Breast epithelium (tissue), 4 donors: ENCODE data around the gene HSPB9. TPM values are rescaled to one million over a fixed set of nuclear protein-coding genes. Genes with fewer than 3 reads are reported as not detected.

ENCODE experiments used
- DNase-seq, 2 donors: peaks; one replicate each; pipeline ENCODE4 v3.0.0-alpha.2; 2019; ENCODE audit warnings: low spot score in 2 of 2
- H3K27ac ChIP-seq, 2 donors: fragments of 200-600 bp; sonication (generic) in 1 of 2; one replicate each; pipeline ENCODE4 v1.5.1; 2016 to 2019; ENCODE audit warnings: mild to moderate bottlenecking in 1 of 2
- H3K27me3 ChIP-seq, 2 donors: fragments of 200-600 bp; sonication (generic) in 1 of 2; one replicate each; pipeline versions ENCODE4 v1.5.1 to v1.6.0; 2017 to 2019; ENCODE audit warnings: control low read depth in 1 of 2, mild to moderate bottlenecking in 1 of 2
- H3K36me3 ChIP-seq: fragments of 200-600 bp; one replicate; pipeline ENCODE4 v1.5.1; 2019
- H3K4me1 ChIP-seq, 2 donors: fragments of 200-600 bp; sonication (generic); one replicate each; pipeline ENCODE4 v1.5.1; 2016 to 2019; ENCODE audit warnings: control low read depth in 1 of 2
- H3K4me3 ChIP-seq, 3 donors: fragments of 200-600 bp; sonication (generic); 1 replicate in 2 of 3; 2 replicates in 1 of 3; pipeline ENCODE4 v1.5.1; 2016 to 2019; ENCODE audit warnings: mild to moderate bottlenecking in 3 of 3, moderate library complexity in 2 of 3
- H3K9me3 ChIP-seq, 2 donors: fragments of 200-600 bp; sonication (generic) in 1 of 2; one replicate each; pipeline ENCODE4 v1.5.1; 2016 to 2019; ENCODE audit warnings: control low read depth in 1 of 2
- CTCF ChIP-seq, 3 donors: fragments of 450-650 bp; IDR thresholded peaks; one replicate each; pipeline ENCODE4 v1.5.1; 2016 to 2017; ENCODE audit warnings: antibody characterized with exemption in 3 of 3, mild to moderate bottlenecking in 3 of 3, moderate library complexity in 3 of 3
- POLR2A ChIP-seq: fragments of 450-650 bp; IDR thresholded peaks from one replicate; pipeline ENCODE4 v1.6.1; 2016; ENCODE audit warnings: antibody characterized with exemption, mild to moderate bottlenecking, moderate library complexity
- POLR2AphosphoS5 ChIP-seq, 3 donors: sonication (generic); formaldehyde crosslinking; IDR thresholded peaks; one replicate each; pipeline ENCODE4 v1.6.1; 2017; ENCODE audit warnings: antibody characterized with exemption in 3 of 3
- intact Hi-C: fragments of 100-400 bp; cut with DNase I; formaldehyde crosslinking; loops from one replicate; pipeline ENCODE4 v1.15.1; 2023; ENCODE audit warnings: low total_unique reads
- total RNA-seq, 3 donors: library from RNA; depleted of rRNA; stranded (reverse); fragments of >200 nt; gene quantifications; one replicate each; pipeline ENCODE4 v1.1.0, GENCODE V29; 2016

Gene HSPB9
- total RNA-seq, 3 donors from 2014 or later, result 0.48 TPM; not detected in 2

GRCh38 chr17:42163696-42164407 lies 41.2 kb downstream of the HSPB9 start:
- TF ChIP-seq POLR2A (no peak), POLR2AphosphoS5 (IDR thresholded peaks at IDR 0.05) (no peak), CTCF (IDR thresholded peaks at IDR 0.05) (no peak)
- Histone ChIP-seq H3K4me1 (no peaks in the 10 kb centered on the region), H3K27me3 (no peaks in the 10 kb centered on the region), H3K4me3 (no peak overlapping the region), H3K27ac (no peak overlapping the region), H3K9me3 (no peaks in the 10 kb centered on the region), H3K36me3 (no peaks in the 10 kb centered on the region)
- no peak for DNase-seq
- intact Hi-C loops, result no loop called here

GRCh38 chr17:42165751-42166150 lies 43.1 kb downstream of the HSPB9 start:
- H3K36me3 ChIP-seq, result no peaks in the 10 kb centered on the region
- DNase-seq, result no peak
- no peaks in the 10 kb centered on the region for H3K27me3 ChIP-seq
- H3K27ac ChIP-seq, result no peak overlapping the region
- intact Hi-C loops, result no loop called here
- no peak for TF ChIP-seq POLR2AphosphoS5 (IDR thresholded peaks at IDR 0.05)
- TF ChIP-seq CTCF (IDR thresholded peaks at IDR 0.05), result no peak
- TF ChIP-seq POLR2A, result no peak
- H3K4me3 ChIP-seq, result no peak overlapping the region
- no peaks in the 10 kb centered on the region for H3K9me3 ChIP-seq
- H3K4me1 ChIP-seq, result no peaks in the 10 kb centered on the region

GRCh38 chr17:42166196-42166763 lies 43.7 kb downstream of the HSPB9 start:
- TF ChIP-seq CTCF (IDR thresholded peaks at IDR 0.05) (no peak), POLR2A (no peak)
- DNase-seq, result no peak
- Histone ChIP-seq H3K4me3 (no peak overlapping the region), H3K36me3 (no peaks in the 10 kb centered on the region), H3K27me3 (no peaks in the 10 kb centered on the region), H3K4me1 (no peaks in the 10 kb centered on the region), H3K9me3 (no peaks in the 10 kb centered on the region), H3K27ac (no peak overlapping the region)
- intact Hi-C loops, result no loop called here

GRCh38 chr17:42167807-42168206 lies 45.2 kb downstream of the HSPB9 start:
- Histone ChIP-seq H3K27ac (no peak overlapping the region), H3K4me1 (no peaks in the 10 kb centered on the region), H3K27me3 (no peaks in the 10 kb centered on the region), H3K9me3 (no peaks in the 10 kb centered on the region), H3K36me3 (no peaks in the 10 kb centered on the region), H3K4me3 (no peak overlapping the region)
- no peak for DNase-seq
- intact Hi-C loops, result no loop called here
- no peak for TF ChIP-seq POLR2A

GRCh38 chr17:42169351-42169750 lies 46.7 kb downstream of the HSPB9 start:
- Histone ChIP-seq H3K27ac (no peak overlapping the region), H3K4me1 (no peaks in the 10 kb centered on the region), H3K36me3 (no peaks in the 10 kb centered on the region), H3K4me3 (no peak overlapping the region), H3K27me3 (no peaks in the 10 kb centered on the region), H3K9me3 (no peaks in the 10 kb centered on the region)
- intact Hi-C loops, result no loop called here
- DNase-seq, result no peak
- TF ChIP-seq CTCF (IDR thresholded peaks at IDR 0.05), result no peak
- no peak for TF ChIP-seq POLR2AphosphoS5 (IDR thresholded peaks at IDR 0.05)
- no peak for TF ChIP-seq POLR2A
